HEK293 (cell line): ENCODE results near the gene PPFIA4.
A peak's percentile ranks its signal among the peaks of the same experiment; 100 is the strongest.

ENCODE experiments used
- CTCF ChIA-PET: fragments of 350-600 bp; formaldehyde crosslinking; extraction: SDS; loops from one replicate; lab custom pipeline; 2021; ENCODE audit warnings: antibody characterized with exemption; lab: Yijun Ruan, JAX
- POLR2A ChIA-PET: fragments of 300-600 bp; formaldehyde crosslinking; extraction: SDS; loops from one replicate; lab custom pipeline; 2020; ENCODE audit warnings: antibody characterized with exemption, inconsistent platforms; lab: Yijun Ruan, JAX
- H3K27ac ChIP-seq: fragments of 200-500 bp; sonication (Bioruptor generic); 2 replicates; pipeline ENCODE4 v1.5.1; 2014; ENCODE audit warnings: low read depth, low read length, control low read depth, inconsistent platforms; ENCODE audit errors: extremely low read depth
- H3K36me3 ChIP-seq, 2 experiments: fragments of 200-500 bp in 1 of 2; sonication (Bioruptor generic) in 1 of 2; 1 replicate in 1 of 2; 2 replicates in 1 of 2; pipeline ENCODE4 v1.5.1; 2014 to 2017; ENCODE audit warnings: inconsistent platforms in 2 of 2, low read length in 2 of 2; ENCODE audit not compliant: control insufficient read depth in 2 of 2, insufficient read depth in 1 of 2
- H3K4me1 ChIP-seq: fragments of 200-500 bp; sonication (Bioruptor generic); 2 replicates; pipeline ENCODE4 v1.5.1; 2014; ENCODE audit warnings: mild to moderate bottlenecking, low read length, inconsistent platforms; ENCODE audit not compliant: control insufficient read depth, insufficient read depth
- H3K4me3 ChIP-seq: 2 replicates; pipeline ENCODE4 v1.5.1; 2011; ENCODE audit warnings: low read depth, mild to moderate bottlenecking, control low read depth, low read length, moderate library complexity
- H3K9me3 ChIP-seq: fragments of 200-500 bp; sonication (Bioruptor generic); 2 replicates; pipeline ENCODE4 v1.5.1; 2014; ENCODE audit warnings: low read depth, low read length, inconsistent platforms; ENCODE audit not compliant: control insufficient read depth, insufficient read depth
- GLIS1 ChIP-seq: fragments of 450-650 bp; formaldehyde crosslinking; IDR thresholded peaks from 2 replicates; pipeline ENCODE4 v1.5.1; 2016; ENCODE audit warnings: missing biosample characterization, missing genetic modification characterization
- IKZF3 ChIP-seq: fragments of 450-650 bp; IDR thresholded peaks from 2 replicates; pipeline ENCODE4 v1.5.0; 2018; ENCODE audit warnings: missing biosample characterization, mild to moderate bottlenecking, missing genetic modification characterization, moderate library complexity
- ZBTB17 ChIP-seq: fragments of 450-650 bp; formaldehyde crosslinking; IDR thresholded peaks from 2 replicates; pipeline ENCODE4 v1.5.1; 2016; ENCODE audit warnings: missing biosample characterization, missing genetic modification characterization
- ZBTB26 ChIP-seq: fragments of 450-650 bp; formaldehyde crosslinking; optimal IDR thresholded peaks from 2 replicates; pipeline ENCODE3; 2016; ENCODE audit warnings: missing biosample characterization, mild to moderate bottlenecking, missing genetic modification characterization
- ZIC2 ChIP-seq: fragments of 450-650 bp; formaldehyde crosslinking; IDR thresholded peaks from 2 replicates; pipeline ENCODE4 v1.5.1; 2016; ENCODE audit warnings: missing biosample characterization, missing genetic modification characterization
- ZNF175 ChIP-seq: fragments of 450-650 bp; formaldehyde crosslinking; IDR thresholded peaks from 2 replicates; pipeline ENCODE4 v1.5.1; 2016; ENCODE audit warnings: missing biosample characterization, missing genetic modification characterization
- ZNF202 ChIP-seq: fragments of 450-650 bp; formaldehyde crosslinking; IDR thresholded peaks from 2 replicates; pipeline ENCODE4 v1.5.1; 2016; ENCODE audit warnings: missing biosample characterization, missing genetic modification characterization, borderline replicate concordance
- ZNF23 ChIP-seq: fragments of 450-650 bp; formaldehyde crosslinking; IDR thresholded peaks from 2 replicates; pipeline ENCODE4 v1.5.1; 2016; ENCODE audit warnings: missing biosample characterization, missing genetic modification characterization, borderline replicate concordance
- ZNF266 ChIP-seq: fragments of 450-650 bp; formaldehyde crosslinking; IDR thresholded peaks from 2 replicates; pipeline ENCODE4 v1.5.1; 2016; ENCODE audit warnings: missing biosample characterization, missing genetic modification characterization, low read depth
- ZNF354C ChIP-seq: fragments of 450-650 bp; formaldehyde crosslinking; IDR thresholded peaks from 2 replicates; pipeline ENCODE4 v1.5.1; 2016; ENCODE audit warnings: missing biosample characterization, missing genetic modification characterization, low read depth, borderline replicate concordance
- ZNF362 ChIP-seq: fragments of 450-650 bp; formaldehyde crosslinking; IDR thresholded peaks from 2 replicates; pipeline ENCODE4 v1.5.1; 2016; ENCODE audit warnings: missing biosample characterization, missing genetic modification characterization
- ZNF510 ChIP-seq: fragments of 450-650 bp; formaldehyde crosslinking; IDR thresholded peaks from 2 replicates; pipeline ENCODE4 v1.5.1; 2018; ENCODE audit warnings: mild to moderate bottlenecking, missing genetic modification characterization, missing biosample characterization; ENCODE audit not compliant: insufficient replicate concordance
- ZNF76 ChIP-seq: fragments of 450-650 bp; formaldehyde crosslinking; IDR thresholded peaks from 2 replicates; pipeline ENCODE4; 2016; ENCODE audit warnings: low read depth, missing biosample characterization, missing genetic modification characterization, borderline replicate concordance
- ZNF768 ChIP-seq: fragments of 450-650 bp; formaldehyde crosslinking; IDR thresholded peaks from 2 replicates; pipeline ENCODE4 v1.5.1; 2018; ENCODE audit warnings: missing biosample characterization, mild to moderate bottlenecking, missing genetic modification characterization
- TF ChIP-seq, protein P1 (sequence below): fragments of 450-650 bp; formaldehyde crosslinking; IDR thresholded peaks from 2 replicates; pipeline ENCODE4 v1.5.1; 2017; ENCODE audit warnings: missing biosample characterization, missing genetic modification characterization

Gene PPFIA4

DNA sequence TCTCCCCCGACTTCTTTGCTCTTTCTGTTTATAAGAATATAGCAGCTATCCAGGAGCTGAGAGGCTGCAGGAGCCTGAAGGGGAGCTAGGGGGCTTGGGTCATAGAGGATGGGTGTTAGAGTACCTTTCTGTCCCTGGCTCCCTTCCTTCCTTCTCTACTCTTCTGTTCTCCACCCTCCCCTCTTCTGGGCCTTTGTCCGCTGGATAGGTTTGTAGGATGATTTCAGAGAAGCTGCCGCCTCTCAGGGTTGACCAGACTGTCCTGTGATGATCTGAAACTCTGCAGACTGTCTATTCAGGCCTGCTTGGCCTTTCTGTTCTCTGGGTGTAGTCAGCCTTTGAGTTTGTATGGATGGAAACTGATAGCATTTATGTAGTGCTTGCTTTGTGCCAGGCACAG is 26.3 kb downstream of the PPFIA4 start:
- Histone ChIP-seq H3K36me3 (no peaks in the 10 kb centered on the region), H3K27ac (no peak overlapping the region), H3K4me1 (0 out of 2 replicates have a peak, but pooled peaks cover 3% of the 10 kb centered on the region), H3K9me3 (no peaks in the 10 kb centered on the region), H3K4me3 (no peak overlapping the region)
- TF ChIP-seq ZBTB17 (tag by site-specific recombination) (peak; percentile 91), ZBTB26 (tag by site-specific recombination) (no peak)
- POLR2A ChIA-PET, result no interaction called here
- CTCF ChIA-PET, result interaction anchor here (0.6 to 12.9 kb wide), 7 partner anchors 9 to 215 kb away, joined by 3 to 169 read pairs (median 3); no protein-coding TSS in a partner anchor

DNA sequence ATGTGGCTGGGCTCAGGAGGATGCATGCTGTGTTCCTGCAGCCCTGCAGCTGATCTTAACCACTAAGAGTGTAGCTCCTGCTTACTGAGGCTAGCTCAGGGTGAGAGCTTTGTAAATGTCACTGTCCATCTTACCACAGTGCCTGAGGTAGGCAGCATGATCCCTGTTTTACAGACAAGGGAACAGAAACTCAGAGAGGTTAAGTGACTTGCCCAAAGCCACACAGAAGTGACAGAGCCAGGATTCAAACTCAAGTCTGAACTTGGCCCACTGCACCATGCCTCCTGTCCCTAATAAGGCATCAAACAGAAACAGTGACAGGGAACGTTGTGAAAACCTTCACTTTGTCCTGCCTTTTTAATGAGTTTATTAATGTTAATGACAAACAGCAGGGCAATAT is 27.9 kb downstream of the PPFIA4 start:
- POLR2A ChIA-PET, result interaction anchor here (0.6 kb wide), 1 partner anchor 129 kb away, joined by 5 read pairs; no protein-coding TSS in a partner anchor
- H3K27ac ChIP-seq, result no peak overlapping the region
- no peaks in the 10 kb centered on the region for H3K36me3 ChIP-seq
- TF ChIP-seq ZNF768 (tag by site-specific recombination) (0 out of 2 replicates have a peak, but pooled peaks have one; percentile 48), ZNF202 (tag by site-specific recombination) (no peak)
- TF ChIP-seq, all 188 proteins: peak for 1
- no peaks in the 10 kb centered on the region for H3K9me3 ChIP-seq
- CTCF ChIA-PET, result interaction anchor here (1.1 to 12.9 kb wide), 5 partner anchors 9 to 118 kb away, joined by 3 to 169 read pairs (median 7); partner anchors contain the start of gene ADORA1
- H3K4me1 ChIP-seq, result 0 out of 2 replicates have a peak, but pooled peaks cover 3% of the 10 kb centered on the region
- H3K4me3 ChIP-seq, result no peak overlapping the region

- TF ChIP-seq ZNF76 (tag by site-specific recombination) (no peak), ZNF354C (tag by site-specific recombination) (no peak), GLIS1 (tag by site-specific recombination) (no peak), ZNF510 (tag by site-specific recombination) (no peak), ZNF362 (no peak), ZNF175 (tag by site-specific recombination) (no peak), ZNF266 (tag by site-specific recombination) (no peak)
- TF ChIP-seq, protein P1, sequence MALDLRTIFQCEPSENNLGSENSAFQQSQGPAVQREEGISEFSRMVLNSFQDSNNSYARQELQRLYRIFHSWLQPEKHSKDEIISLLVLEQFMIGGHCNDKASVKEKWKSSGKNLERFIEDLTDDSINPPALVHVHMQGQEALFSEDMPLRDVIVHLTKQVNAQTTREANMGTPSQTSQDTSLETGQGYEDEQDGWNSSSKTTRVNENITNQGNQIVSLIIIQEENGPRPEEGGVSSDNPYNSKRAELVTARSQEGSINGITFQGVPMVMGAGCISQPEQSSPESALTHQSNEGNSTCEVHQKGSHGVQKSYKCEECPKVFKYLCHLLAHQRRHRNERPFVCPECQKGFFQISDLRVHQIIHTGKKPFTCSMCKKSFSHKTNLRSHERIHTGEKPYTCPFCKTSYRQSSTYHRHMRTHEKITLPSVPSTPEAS (tag by site-specific recombination), result 0 out of 2 replicates have a peak, but pooled peaks have one; percentile 14
- no peak overlapping the region for H3K4me3 ChIP-seq
- H3K4me1 ChIP-seq, result 0 out of 2 replicates have a peak, but pooled peaks cover 3% of the 10 kb centered on the region
- no peaks in the 10 kb centered on the region for H3K9me3 ChIP-seq
- POLR2A ChIA-PET, result no interaction called here
- H3K27ac ChIP-seq, result no peak overlapping the region
- CTCF ChIA-PET, result interaction anchor here (0.8 to 12.9 kb wide), 7 partner anchors 9 to 210 kb away, joined by 3 to 169 read pairs (median 4); partner anchors contain the start of gene ADORA1
- H3K36me3 ChIP-seq, result no peaks in the 10 kb centered on the region
These were observed 28.4 kb downstream of the PPFIA4 start for GRCh38 chr1:203054642-203055041.

- no peaks in the 10 kb centered on the region for H3K36me3 ChIP-seq
- TF ChIP-seq IKZF3 (tag by site-specific recombination), result no peak
- peak; percentile 84 for TF ChIP-seq ZIC2
- TF ChIP-seq ZNF23 (tag by site-specific recombination), result no peak
- no peaks in the 10 kb centered on the region for H3K9me3 ChIP-seq
- H3K4me1 ChIP-seq, result 0 out of 2 replicates have a peak, but pooled peaks cover 3% of the 10 kb centered on the region
- H3K4me3 ChIP-seq, result no peak overlapping the region
- ChIA-PET CTCF (interaction anchor here (0.6 to 12.9 kb wide), 9 partner anchors 8 to 212 kb away, joined by 3 to 169 read pairs (median 4); partner anchors contain the start of gene ADORA1), POLR2A (no interaction called here)
- H3K27ac ChIP-seq, result no peak overlapping the region
These were observed 29.0 kb downstream of the PPFIA4 start for GRCh38 chr1:203055161-203055799.
